HG02884 (cell line): ENCODE results near the gene PHACTR1.

Experiments
- ATAC-seq: cut with Tn5 transposase; IDR thresholded peaks from one replicate; pipeline ENCODE4 v1.9.1; 2021; ENCODE audit warnings: mild to moderate bottlenecking, moderate library complexity; ENCODE audit not compliant: unreplicated experiment

Gene PHACTR1

GRCh38 chr6:12800120-12800519 is 83.6 kb downstream of the PHACTR1 start:
- no peak for ATAC-seq

DNA sequence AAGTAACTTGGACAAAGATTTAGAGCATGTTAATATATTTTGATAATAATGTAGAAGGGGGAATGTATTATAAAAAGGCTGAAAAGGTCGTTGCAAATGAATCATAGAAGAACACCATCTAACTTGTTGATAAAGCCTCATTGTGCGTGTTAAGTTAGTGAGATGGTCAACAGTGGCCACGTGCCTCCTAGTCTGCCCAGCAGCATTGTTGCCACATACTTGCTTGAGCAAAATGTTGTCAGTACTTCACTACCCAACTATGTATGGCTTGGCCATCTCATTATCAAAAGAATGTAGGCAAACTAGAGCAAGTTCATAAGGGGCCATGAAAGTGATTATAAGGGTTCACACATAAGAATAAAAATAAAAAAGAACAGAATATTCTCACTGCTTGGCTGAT is 84.6 kb downstream of the PHACTR1 start:
- no peak for ATAC-seq

DNA sequence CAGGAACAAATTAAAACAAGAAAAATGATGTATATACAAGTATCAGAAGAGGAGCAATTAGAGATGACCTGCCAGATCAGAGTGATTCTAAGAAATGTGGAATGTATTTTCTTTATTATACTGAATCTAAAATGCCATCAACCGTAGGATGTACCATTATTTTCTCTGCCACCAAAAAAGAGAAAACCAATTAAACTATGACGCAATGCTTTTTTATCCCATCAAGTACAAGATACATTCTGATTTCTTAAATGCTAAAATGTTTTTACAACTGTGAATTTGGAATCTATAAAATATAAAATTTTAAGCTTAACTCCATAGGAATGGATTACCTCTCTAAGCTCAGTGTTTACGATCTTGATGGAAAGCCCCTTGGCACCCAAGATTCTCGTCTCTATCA is 85.9 kb downstream of the PHACTR1 start:
- ATAC-seq: no peak

DNA sequence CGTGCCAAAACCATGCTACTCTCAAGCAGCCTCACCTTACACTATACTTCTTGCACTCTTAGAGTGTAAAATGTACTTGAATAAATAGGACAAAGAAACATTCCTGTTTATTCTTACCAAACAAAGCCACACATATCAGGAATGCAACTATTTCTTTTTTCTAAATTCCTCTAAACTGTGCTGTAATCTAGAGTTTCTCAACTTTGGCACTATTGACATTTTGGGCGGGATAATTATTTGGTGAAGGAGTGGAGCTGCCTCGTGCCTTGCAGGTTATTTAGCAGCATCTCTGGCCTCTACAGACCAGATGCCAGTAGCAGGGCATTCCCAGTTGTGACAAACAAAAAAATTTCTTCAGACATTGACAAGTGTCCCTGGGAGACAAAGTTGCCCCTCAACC is 86.9 kb downstream of the PHACTR1 start:
- no peak for ATAC-seq

- no peak for ATAC-seq
These were observed 88.5 kb downstream of the PHACTR1 start for GRCh38 chr6:12804952-12805645.

- ATAC-seq: no peak
These were observed 89.6 kb downstream of the PHACTR1 start for GRCh38 chr6:12806136-12806535.

- no peak for ATAC-seq
These were observed 90.2 kb downstream of the PHACTR1 start for GRCh38 chr6:12806796-12807195.

GRCh38 chr6:12811519-12811918 is 95.0 kb downstream of the PHACTR1 start:
- ATAC-seq: no peak

DNA sequence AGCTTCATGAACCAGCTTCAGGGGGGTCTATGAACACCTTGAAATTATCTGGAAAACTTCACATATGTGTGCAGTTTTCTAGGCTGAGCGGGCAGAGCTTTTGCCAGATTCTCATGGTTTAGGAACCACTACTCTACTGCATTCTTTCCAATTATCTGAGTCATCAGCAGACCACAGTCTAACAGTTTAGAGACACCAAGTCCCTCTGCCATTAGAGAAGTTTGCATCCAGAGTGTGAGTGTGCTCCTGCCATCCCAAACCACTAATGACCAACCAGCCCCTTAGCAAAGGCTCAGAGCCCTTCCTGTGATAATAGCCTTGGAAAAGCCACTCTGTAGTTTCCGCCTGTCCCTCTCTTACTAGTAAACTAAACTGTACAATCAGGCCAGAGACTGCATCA is 96.8 kb downstream of the PHACTR1 start:
- no peak for ATAC-seq

GRCh38 chr6:12814015-12814414 is 97.4 kb downstream of the PHACTR1 start:
- ATAC-seq: no peak

DNA sequence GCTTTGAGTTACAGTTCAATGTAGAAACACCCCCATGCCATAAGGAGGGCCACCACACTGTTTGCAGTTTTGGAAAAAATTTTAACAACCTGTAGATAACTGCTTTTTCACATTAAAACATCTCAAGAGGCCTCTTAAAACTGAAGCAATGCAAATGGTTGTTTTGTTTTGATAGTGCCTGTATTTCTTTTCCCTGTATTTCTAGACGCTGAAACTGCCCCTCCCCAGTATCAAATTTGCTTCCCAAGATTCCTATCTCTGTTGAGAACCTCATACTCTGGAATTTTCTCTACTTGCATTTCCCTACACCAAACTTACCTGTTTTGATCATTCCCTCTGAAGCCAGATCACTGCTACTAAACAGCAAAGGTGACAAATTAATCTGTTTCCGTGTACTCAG is 98.5 kb downstream of the PHACTR1 start:
- no peak for ATAC-seq

DNA sequence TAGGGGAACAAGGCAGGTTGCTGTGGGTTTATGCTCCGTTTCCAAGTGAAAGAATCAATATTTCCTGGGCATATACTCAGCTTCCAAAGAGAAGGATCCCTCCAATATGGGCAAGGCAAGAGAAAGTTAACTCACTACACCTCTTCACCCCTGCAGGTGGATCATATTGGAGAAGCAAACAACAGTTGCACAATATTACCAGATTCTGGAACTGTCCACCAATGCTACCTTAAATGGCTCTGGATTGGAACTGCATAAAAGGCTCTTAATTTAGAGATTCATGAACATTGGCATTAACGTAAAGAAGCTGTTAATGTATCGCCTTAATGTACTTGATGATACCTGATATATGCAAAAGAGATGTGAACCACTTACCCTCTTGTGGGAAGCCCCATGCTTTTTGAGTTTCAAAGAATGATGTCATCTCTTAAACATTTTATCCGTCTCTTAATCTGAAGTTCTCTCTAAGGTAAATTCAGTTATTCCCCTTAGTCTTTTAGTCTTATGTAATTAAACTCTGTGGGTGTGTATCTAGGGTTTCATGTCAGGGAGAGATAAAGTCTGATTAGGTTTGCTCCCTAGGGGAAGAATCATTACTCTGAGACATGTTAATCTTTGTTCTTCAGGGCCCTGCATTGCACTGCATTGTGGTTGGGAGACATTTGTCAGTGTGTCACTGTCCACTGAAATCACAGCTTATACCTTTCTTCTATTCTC is 99.5 kb downstream of the PHACTR1 start:
- ATAC-seq: no peak

DNA sequence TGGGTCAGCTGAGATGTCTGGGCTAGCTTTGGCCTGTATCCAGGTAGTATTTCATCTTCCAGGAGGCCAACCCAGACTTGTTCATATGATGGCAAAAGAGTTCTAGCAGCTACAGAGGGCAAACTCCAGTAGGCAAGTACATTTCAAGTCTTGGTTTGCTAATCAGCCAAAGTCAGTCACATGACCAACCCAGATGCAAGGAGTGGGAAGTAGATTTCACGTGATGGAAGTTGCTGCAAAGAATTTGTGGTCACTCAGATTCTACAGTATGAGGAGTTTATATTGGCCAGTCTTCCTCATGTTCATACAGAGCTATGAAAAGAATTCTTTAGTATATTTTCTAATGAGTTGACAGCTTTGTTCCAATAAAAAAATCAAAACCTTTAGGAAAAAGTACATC is 101.8 kb downstream of the PHACTR1 start:
- ATAC-seq: no peak

DNA sequence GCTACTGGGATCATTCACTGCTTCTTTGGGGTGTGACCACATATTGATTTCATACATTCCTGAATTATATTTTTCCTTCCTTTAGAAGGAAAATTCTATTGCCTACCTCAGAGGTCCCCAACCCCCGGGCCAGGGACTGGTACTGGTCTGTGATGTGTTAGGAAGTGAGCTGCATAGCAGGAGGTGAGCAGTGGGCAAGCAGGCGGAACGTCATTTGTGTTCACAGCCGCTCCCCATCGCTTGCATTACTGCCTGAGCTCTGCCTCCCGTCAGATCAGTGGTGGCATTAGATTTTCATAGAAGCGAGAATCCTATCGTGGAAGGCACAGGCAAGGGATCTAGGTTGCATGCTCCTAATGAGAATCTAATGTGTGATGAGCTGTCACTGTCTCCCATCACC is 107.3 kb downstream of the PHACTR1 start:
- ATAC-seq: no peak

- ATAC-seq: no peak
These were observed 110.0 kb downstream of the PHACTR1 start for GRCh38 chr6:12826584-12826983.

DNA sequence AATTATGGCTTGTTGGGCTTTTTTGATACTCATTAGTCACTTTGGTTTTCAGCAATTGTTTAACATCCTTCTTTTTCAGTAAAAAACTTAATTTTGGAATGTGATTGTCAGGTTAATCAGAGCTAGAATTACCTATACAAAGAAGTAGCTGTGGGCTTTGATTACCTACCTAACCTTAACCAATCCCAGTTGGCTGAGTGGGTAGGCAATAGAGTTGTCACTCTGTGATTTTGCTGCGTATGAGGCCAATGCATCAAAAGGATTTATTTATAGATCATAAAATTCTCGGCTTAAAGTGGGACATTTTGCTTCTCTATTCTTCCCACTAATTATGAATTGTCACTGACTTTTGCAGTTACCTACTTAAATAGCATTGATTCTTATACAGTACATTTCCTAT is 111.4 kb downstream of the PHACTR1 start:
- ATAC-seq: no peak

GRCh38 chr6:12832226-12832735 is 115.7 kb downstream of the PHACTR1 start:
- no peak for ATAC-seq

DNA sequence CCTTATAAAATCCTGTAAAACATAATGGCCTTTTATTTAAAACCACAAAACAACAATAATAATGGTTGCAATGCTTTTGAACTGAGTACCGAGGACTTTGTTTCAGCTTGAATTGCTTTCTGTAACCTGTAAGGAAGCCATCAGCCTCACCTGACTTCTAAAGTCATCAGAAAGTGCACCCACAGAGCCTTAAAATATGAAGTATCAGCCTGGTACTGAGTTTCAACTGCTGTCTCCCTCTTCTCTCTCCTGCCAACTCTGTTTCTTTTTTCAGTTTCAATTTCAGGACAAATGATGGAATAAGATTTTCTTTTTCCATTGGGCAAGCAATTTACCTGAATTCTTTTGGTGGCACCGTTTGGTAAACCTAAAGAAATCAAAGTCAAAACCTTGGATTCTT is 119.4 kb downstream of the PHACTR1 start:
- no peak for ATAC-seq

DNA sequence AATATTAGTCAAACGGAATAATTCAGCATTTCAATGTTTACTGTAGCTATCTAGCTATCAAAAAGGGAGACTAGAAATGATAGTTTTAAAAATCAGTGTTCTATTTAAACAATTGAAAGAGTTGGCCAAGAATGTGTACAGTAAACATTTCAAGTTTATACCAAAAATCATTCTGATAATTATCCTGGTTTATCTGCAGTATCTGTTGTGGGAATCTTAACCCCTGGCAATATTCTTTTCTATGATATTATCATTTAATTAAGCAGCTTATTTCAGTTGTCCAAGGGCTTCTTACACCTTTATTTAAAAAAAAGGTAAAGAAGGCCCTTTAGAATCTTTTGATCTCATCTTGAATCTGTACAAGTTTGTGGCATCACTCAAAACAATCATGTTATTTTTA is 125.1 kb downstream of the PHACTR1 start:
- ATAC-seq: no peak

- ATAC-seq: no peak
These were observed 125.5 kb downstream of the PHACTR1 start for GRCh38 chr6:12842114-12842513.

- ATAC-seq: no peak
These were observed 126.1 kb downstream of the PHACTR1 start for GRCh38 chr6:12842658-12843057.
